Measurements from ENCODE around the gene GRIK4. TPM values are rescaled to one million over a fixed set of nuclear protein-coding genes. Genes with fewer than 3 reads are reported as not detected.

Gene GRIK4
- total and polyA plus RNA-seq, 8 donors = 0.02 TPM; not detected in 7

DNA sequence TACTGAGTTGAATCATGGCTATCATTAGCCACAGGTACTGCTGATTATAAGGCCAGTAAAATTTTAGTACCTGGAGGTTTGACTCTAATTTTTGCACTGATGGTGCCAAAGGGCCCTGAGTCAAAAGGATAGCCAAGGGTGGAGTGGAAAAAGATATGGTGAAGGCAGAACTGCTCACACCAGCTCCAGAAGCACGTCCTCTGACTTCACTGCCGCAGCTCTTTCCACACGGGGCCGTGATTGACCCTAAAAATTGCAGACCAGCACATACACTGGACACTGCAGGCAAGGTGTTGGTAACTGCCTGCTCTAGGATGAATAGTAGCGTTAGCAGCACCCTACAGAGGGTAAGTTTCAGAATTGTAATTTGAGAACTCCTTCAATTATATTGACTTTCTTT, 25.4 kb upstream of the GRIK4 start:
- FAIRE-seq = no peak
- Histone ChIP-seq H3K4me3 (no peak overlapping the region), H3K27me3 (no peaks in the 10 kb centered on the region), H3K9me3 (no peaks in the 10 kb centered on the region), H3K27ac (no peak overlapping the region), H3K4me1 (no peaks in the 10 kb centered on the region), H3K36me3 (peaks cover 0 to 28% (median 4%) of the 10 kb centered on the region in 3 donors)
- DNase-seq = no peak
- 94 to 96% methylated on average over 5 of the region's 5 CpGs for WGBS, 2 donors
- intact Hi-C loops (cut with DNase I) = no loop called here
- ATAC-seq = no peak
- TF ChIP-seq, protein P1, sequence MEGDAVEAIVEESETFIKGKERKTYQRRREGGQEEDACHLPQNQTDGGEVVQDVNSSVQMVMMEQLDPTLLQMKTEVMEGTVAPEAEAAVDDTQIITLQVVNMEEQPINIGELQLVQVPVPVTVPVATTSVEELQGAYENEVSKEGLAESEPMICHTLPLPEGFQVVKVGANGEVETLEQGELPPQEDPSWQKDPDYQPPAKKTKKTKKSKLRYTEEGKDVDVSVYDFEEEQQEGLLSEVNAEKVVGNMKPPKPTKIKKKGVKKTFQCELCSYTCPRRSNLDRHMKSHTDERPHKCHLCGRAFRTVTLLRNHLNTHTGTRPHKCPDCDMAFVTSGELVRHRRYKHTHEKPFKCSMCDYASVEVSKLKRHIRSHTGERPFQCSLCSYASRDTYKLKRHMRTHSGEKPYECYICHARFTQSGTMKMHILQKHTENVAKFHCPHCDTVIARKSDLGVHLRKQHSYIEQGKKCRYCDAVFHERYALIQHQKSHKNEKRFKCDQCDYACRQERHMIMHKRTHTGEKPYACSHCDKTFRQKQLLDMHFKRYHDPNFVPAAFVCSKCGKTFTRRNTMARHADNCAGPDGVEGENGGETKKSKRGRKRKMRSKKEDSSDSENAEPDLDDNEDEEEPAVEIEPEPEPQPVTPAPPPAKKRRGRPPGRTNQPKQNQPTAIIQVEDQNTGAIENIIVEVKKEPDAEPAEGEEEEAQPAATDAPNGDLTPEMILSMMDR (IDR thresholded peaks at IDR 0.05) = no peak

DNA sequence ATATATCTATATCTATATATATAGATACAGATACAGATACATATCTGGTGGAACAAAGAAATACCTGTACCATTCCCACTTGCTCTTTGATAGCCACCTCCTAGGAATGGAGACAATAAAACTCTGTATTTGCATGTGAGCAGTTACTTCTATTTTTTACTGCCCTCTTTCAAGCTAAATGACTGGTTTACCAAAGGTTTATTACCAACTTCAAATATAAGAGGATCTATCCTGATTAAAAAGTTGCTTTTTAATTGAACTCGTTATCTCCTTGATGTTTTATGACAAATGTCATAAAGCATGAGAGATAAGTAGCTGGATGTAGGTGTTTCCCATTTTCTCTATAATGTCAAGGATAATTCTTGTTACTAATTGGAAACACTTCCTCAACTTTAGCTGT, 21.7 kb upstream of the GRIK4 start:
- no peak for DNase-seq
- FAIRE-seq = no peak
- Histone ChIP-seq H3K36me3 (peaks cover 0 to 13% (median 2%) of the 10 kb centered on the region in 3 donors), H3K4me1 (no peaks in the 10 kb centered on the region), H3K27ac (no peak overlapping the region), H3K27me3 (no peaks in the 10 kb centered on the region), H3K9me3 (no peaks in the 10 kb centered on the region), H3K4me3 (no peak overlapping the region)
- ATAC-seq = no peak
- 83 to 87% methylated on average over 1 of the region's 1 CpG for WGBS, 2 donors
- TF ChIP-seq, protein P1 (IDR thresholded peaks at IDR 0.05) = no peak
- intact Hi-C loops (cut with DNase I) = no loop called here

DNA sequence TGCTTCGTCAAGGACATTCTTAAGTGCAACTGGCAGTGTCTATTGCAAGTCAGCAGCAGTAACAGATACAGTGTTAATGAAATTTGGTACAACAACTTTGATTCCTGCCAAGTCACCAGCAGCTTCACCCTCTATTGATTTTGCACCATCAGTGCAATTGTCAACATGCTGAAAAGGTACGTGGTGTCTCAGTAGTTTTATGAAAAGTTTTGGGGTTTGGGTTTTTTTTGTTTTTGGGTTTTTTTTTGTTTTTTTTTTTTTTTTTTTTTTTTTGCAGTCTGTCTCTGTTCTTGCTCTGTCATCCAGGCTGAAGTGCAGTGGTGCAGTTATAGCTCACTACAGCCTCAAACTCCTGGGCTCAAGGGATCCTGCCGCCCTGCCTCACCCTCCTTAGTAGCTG, 19.1 kb upstream of the GRIK4 start:
- DNase-seq = no peak
- H3K27ac ChIP-seq = no peak overlapping the region
- WGBS, 2 donors = 73 to 80% methylated on average over 3 of the region's 3 CpGs

DNA sequence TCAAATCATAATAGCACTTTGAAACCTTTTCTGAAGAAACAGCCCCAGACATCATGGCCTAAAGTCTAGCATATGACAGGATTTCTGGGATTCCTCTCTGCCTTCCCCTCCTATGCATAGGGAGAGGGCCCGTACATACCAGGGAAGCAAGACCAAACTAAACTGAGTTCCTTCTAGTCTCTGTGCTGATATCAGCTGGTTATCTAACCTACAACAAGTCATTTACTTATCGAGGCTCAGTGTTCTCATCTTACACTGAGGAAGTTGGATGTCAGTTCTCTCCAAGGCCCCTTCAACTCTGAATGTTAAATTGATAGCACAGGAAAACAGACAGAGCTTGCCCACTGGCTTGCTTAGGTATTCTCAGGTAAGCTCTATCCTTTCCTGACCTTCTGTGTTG, 17.0 kb upstream of the GRIK4 start:
- FAIRE-seq (no peak), DNase-seq (no peak), ATAC-seq (no peak)
- Histone ChIP-seq H3K27me3 (no peaks in the 10 kb centered on the region), H3K27ac (no peak overlapping the region), H3K9me3 (no peaks in the 10 kb centered on the region), H3K4me1 (no peaks in the 10 kb centered on the region), H3K36me3 (no peaks in the 10 kb centered on the region), H3K4me3 (no peak overlapping the region)
- intact Hi-C loops (cut with DNase I) = no loop called here
- TF ChIP-seq, protein P1 (IDR thresholded peaks at IDR 0.05) = no peak
- 49 to 53% methylated on average over 2 of the region's 2 CpGs for WGBS, 2 donors

More for the DNA sequence above, 19.1 kb upstream of the GRIK4 start:
- ATAC-seq (no peak), FAIRE-seq (no peak)
- TF ChIP-seq, protein P1 (IDR thresholded peaks at IDR 0.05) = no peak
- H3K36me3 ChIP-seq = no peaks in the 10 kb centered on the region
- no peak overlapping the region for H3K4me3 ChIP-seq
- H3K27me3 ChIP-seq = no peaks in the 10 kb centered on the region
- intact Hi-C loops (cut with DNase I) = no loop called here
- no peaks in the 10 kb centered on the region for H3K9me3 ChIP-seq
- H3K4me1 ChIP-seq = no peaks in the 10 kb centered on the region

DNA sequence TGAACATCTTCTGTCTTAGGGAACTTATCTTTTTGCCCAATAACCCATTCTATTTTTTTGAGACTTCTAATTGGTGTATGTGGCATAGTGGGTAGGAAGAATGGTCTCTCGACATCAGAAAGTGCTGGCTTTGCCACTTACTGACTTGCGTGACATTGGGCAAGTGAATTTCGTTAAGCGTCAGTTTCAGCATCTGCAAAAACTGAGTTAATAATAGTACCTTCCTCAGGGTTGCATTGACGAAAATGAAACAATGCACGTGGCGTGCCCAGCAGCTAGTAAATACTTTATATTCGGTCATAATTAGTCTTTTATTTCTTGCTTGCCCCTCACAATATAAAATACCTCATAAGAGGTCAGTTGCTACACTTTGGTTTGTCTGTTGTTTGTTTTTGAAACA, 12.5 kb upstream of the GRIK4 start:
- Histone ChIP-seq H3K36me3 (no peaks in the 10 kb centered on the region), H3K27me3 (peaks cover 0 to 12% (median 0%) of the 10 kb centered on the region in 4 donors), H3K27ac (no peak overlapping the region), H3K4me1 (no peaks in the 10 kb centered on the region), H3K4me3 (no peak overlapping the region), H3K9me3 (no peaks in the 10 kb centered on the region)
- DNase-seq = no peak
- WGBS, 2 donors = 71 to 89% methylated on average over 8 of the region's 8 CpGs
- FAIRE-seq = no peak
- no peak for ATAC-seq
- intact Hi-C loops (cut with DNase I) = no loop called here
- TF ChIP-seq, protein P1 (IDR thresholded peaks at IDR 0.05) = no peak

Data from pancreas (tissue), 10 donors.